NCI-H2196 (cell line): ENCODE results near the gene ARPC1A.

Experiments
- DNase-seq: peaks from one replicate; lab custom pipeline; 2025; ENCODE audit not compliant: unreplicated experiment; lab: John Stamatoyannopoulos, UW

Gene ARPC1A

DNA sequence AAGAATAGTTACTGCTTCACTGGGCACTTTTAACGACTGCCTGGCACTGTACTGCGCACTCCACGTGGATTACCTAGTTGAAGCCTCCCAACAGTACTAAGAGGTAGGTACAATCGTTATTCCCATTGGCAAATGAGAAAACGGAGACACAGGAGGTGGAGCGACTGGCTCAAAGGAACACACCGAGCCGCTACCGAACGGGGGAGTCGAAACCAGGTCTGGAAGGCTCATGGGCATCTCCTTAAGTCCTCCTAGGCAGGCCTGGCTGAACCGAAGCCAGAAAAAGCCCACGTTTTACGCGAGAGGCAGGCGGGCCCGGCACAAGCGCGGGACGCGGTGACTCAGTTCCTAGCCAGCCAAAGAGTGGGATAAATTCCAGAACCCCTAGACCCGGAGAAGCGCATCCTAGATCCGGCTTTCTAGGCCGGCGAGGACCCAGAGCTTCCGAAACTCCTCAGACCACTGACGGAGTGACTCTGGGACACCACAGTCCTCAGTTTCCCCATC lies 82.2 kb downstream of the ARPC1A start:
- DNase-seq, result peak; percentile 39

DNA sequence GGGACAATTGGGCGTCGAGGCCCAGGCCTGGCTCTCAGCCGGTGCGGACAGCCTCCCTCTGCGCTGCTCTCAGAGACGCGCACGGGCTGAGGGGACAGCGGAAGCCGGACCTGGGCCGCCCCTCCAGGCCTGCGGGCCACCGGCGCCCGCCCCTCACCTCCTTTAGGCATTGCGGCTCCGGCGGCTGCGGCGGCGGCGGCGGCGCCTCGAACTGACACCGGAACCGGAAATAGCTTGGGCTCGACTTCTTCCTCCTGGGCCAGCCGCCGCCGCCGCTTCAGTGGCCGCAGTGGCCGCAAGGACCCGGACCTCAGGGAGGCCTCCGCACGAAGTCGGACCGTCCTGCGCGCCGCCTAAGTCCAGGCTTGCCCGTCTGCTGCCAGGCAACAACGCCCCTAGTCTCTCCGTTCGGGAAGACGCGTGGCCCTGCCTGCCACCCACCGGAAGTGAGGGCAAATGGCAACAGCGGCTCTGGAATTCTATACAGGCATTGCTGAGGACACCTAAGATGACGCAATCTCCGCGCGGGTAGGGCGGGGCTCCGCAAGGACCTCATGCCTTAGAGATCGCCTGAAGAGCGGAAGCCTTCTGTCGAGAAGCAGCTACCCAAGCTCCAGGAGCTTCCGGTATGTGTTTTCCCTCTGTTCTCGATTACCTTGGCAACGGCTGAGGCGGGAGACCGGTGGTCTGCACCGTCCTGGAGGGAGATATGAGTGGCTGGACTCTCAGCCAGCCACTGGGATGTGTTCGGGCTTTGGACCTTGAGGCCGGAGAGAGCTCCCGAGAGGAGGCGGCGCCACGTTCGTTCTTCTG lies 82.9 kb downstream of the ARPC1A start, which contains the start of the genes BUD31 and PDAP1:
Gene BUD31 (plus strand): TSS at position 591 of the 813 bp plus-strand sequence. CDS start 2,124 bp downstream, outside the sequence.
Gene PDAP1 (minus strand): TSS at position 219 of the 813 bp plus-strand sequence. CDS start 49 bp downstream, at position 170.
- peak; percentile 95 for DNase-seq

DNA sequence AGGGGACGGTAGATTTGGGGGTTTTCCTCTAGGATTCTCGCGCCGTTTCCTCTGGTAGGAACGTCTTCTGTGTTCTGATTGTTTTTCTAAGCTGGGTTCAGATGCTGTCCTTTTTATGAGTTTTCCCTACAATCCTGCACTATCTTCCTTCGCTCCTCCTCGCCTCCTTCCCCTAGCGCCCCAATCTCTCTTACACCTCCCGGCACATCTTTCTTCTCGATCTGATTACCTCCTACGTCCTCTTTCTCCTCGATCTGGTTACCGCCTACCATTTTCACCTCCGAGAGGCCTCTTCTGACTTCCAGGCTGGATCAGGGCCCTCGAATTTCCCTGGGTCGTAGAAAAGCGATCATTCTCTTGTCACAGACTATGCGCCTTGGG lies 83.5 kb downstream of the ARPC1A start:
- DNase-seq, result no peak

DNA sequence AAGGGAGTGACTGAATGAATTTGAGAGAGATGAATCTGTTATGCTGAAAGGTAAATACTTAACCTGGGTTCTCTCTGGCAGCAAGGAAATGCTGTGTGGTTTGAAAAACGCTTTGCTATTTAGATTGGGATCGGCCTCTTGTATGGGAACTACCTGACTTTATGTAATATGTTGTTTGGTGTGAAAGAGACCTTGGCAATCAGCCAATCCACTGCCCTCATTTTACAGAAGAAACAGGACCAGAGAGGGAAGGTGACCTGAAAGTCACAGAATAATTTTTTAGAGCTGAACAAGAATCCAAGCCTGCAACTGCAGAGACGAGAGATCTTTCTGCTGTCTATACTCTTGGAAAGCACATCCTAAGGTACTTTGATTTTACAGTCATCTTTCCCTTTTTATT lies 84.1 kb downstream of the ARPC1A start:
- no peak for DNase-seq

DNA sequence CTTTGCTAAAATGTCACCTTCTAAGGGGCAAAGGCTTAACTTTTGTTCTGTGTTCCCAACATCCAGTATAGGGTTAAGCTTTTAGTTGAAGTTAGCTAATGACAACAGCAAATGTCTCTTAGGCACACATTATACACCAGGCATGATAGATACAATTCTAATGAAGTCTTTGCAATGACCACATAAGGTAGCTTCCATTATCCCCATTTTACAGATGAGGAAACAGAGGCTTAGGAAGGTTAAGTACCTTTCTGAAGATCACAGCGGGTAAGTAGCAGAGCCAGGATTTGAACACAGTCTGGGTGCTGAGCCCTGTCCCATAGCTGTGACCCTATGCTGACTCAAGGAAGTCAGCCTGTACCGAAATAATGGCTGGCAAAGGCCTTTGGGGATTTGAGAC lies 84.9 kb downstream of the ARPC1A start:
- no peak for DNase-seq

DNA sequence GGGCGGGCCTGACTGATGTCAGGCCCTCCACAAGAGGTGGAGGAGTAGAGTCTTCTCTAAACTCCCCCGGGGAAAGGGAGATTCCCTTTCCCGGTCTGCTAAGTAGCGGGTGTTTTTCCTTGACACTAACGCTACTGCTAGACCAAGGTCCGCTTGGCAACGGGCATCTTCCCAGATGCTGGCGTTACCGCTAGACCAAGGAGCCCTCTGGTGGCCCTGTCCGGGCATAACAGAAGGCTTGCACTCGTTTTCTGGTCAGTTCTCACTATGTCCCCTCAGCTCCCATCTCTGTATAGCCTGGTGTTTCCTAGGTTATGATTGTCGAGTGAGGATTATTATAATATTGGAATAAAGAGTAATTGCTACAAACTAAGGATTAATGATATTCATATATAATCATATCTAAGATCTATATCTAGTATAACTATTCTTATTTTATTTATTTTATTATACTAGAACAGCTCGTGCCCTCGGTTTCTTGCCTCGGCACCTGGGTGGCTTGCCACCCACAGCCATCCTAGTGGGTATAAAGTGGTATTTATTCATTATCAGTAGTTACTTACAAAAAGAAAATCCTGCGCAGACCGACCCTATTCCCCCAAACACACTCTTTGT lies 89.9 kb downstream of the ARPC1A start:
- peak; percentile 25 for DNase-seq
